HUES64 (cell line): ENCODE measurements around the gene ZBTB7B.

Source experiments
- H3K27ac ChIP-seq: 2 replicates; pipeline ENCODE4 v1.7.0; 2013; ENCODE audit warnings: low read depth, low read length, inconsistent platforms
- H3K27me3 ChIP-seq: 2 replicates; pipeline ENCODE4 v1.6.1; 2013; ENCODE audit warnings: mild to moderate bottlenecking, low read length; ENCODE audit not compliant: insufficient read depth
- H3K36me3 ChIP-seq: 2 replicates; pipeline ENCODE4 v1.6.1; 2013; ENCODE audit warnings: mild to moderate bottlenecking, low read length; ENCODE audit not compliant: insufficient read depth
- H3K4me1 ChIP-seq: 2 replicates; pipeline ENCODE4 v1.6.1; 2013; ENCODE audit warnings: mild to moderate bottlenecking, low read length, moderate library complexity; ENCODE audit not compliant: insufficient read depth
- H3K4me3 ChIP-seq: 2 replicates; pipeline ENCODE4 v1.5.1; 2013; ENCODE audit warnings: mild to moderate bottlenecking, low read length, moderate library complexity
- H3K9ac ChIP-seq: 2 replicates; pipeline ENCODE4 v1.6.1; 2013; ENCODE audit warnings: mild to moderate bottlenecking, low read depth, low read length
- H3K9me3 ChIP-seq: 2 replicates; pipeline ENCODE4 v1.6.1; 2013; ENCODE audit warnings: low read depth, low read length; ENCODE audit not compliant: insufficient read depth
- WGBS: fragments of 150-250, 120-280 bp; methylation state at CpG from one replicate; pipeline ENCODE4 v1.1.7; 2013; ENCODE audit warnings: missing lambda C conversion rate; 5-methylcytosine and 5-hydroxymethylcytosine counted together

ZBTB7B gene

GRCh38 chr1:155000411-155000725, 2.2 kb upstream of the ZBTB7B start:
- WGBS: 2% methylated on average over 7 of the region's 13 CpGs
- Histone ChIP-seq H3K27ac (peak overlapping the region; percentile 97), H3K9ac (peak overlapping the region; percentile 78), H3K27me3 (no peaks in the 10 kb centered on the region), H3K4me1 (peaks cover 13% of the 10 kb centered on the region), H3K36me3 (no peaks in the 10 kb centered on the region), H3K4me3 (peak overlapping the region; percentile 82), H3K9me3 (no peaks in the 10 kb centered on the region)

GRCh38 chr1:155000726-155001424, 1.7 kb upstream of the ZBTB7B start:
- Histone ChIP-seq H3K27me3 (no peaks in the 10 kb centered on the region), H3K4me3 (peak overlapping the region; percentile 82), H3K9ac (peak overlapping the region; percentile 84), H3K36me3 (no peaks in the 10 kb centered on the region), H3K4me1 (peaks cover 11% of the 10 kb centered on the region), H3K9me3 (no peaks in the 10 kb centered on the region), H3K27ac (peak overlapping the region; percentile 97)
- 1% methylated on average over 43 of the region's 43 CpGs for WGBS

GRCh38 chr1:155001425-155001674, 1.3 kb upstream of the ZBTB7B start:
- peaks cover 10% of the 10 kb centered on the region for H3K4me1 ChIP-seq
- H3K27ac ChIP-seq: peak overlapping the region; percentile 97
- H3K4me3 ChIP-seq: peak overlapping the region; percentile 82
- H3K27me3 ChIP-seq: no peaks in the 10 kb centered on the region
- under 1% methylated on average over 11 of the region's 11 CpGs for WGBS
- H3K9me3 ChIP-seq: no peaks in the 10 kb centered on the region
- H3K9ac ChIP-seq: peak overlapping the region; percentile 84
- H3K36me3 ChIP-seq: no peaks in the 10 kb centered on the region

- H3K4me1 ChIP-seq: peaks cover 10% of the 10 kb centered on the region
Measured at GRCh38 chr1:155001675-155002463, 733 bp upstream of the ZBTB7B start.

GRCh38 chr1:155003227-155003765, 694 bp downstream of the ZBTB7B start:
- H3K36me3 ChIP-seq: no peaks in the 10 kb centered on the region
- H3K4me3 ChIP-seq: peak overlapping the region; percentile 95
- H3K27me3 ChIP-seq: no peaks in the 10 kb centered on the region
- H3K9ac ChIP-seq: peak overlapping the region; percentile 73
- H3K27ac ChIP-seq: peak overlapping the region; percentile 65; the same call in 1 of the 2 replicates
- under 1% methylated on average over 37 of the region's 37 CpGs for WGBS
- H3K4me1 ChIP-seq: peaks cover 10% of the 10 kb centered on the region
- H3K9me3 ChIP-seq: no peaks in the 10 kb centered on the region

More at GRCh38 chr1:155001675-155002463, 733 bp upstream of the ZBTB7B start:
- Histone ChIP-seq H3K27me3 (no peaks in the 10 kb centered on the region), H3K4me3 (peak overlapping the region; percentile 82), H3K9ac (peak overlapping the region; percentile 84), H3K27ac (peak overlapping the region; percentile 97; the same call in 1 of the 2 replicates), H3K36me3 (no peaks in the 10 kb centered on the region), H3K9me3 (no peaks in the 10 kb centered on the region)
- under 1% methylated on average over 35 of the region's 38 CpGs for WGBS

GRCh38 chr1:155003766-155004351, 1.3 kb downstream of the ZBTB7B start:
- Histone ChIP-seq H3K27me3 (no peaks in the 10 kb centered on the region), H3K9me3 (no peaks in the 10 kb centered on the region), H3K9ac (peak overlapping the region; percentile 73), H3K27ac (peak overlapping the region; percentile 65; the same call in 1 of the 2 replicates), H3K36me3 (no peaks in the 10 kb centered on the region), H3K4me1 (peaks cover 16% of the 10 kb centered on the region), H3K4me3 (peak overlapping the region; percentile 95)
- 1% methylated on average over 22 of the region's 34 CpGs for WGBS

- peaks cover 18% of the 10 kb centered on the region for H3K4me1 ChIP-seq
- H3K27ac ChIP-seq: peak overlapping the region; percentile 65; the same call in 1 of the 2 replicates
- no peaks in the 10 kb centered on the region for H3K27me3 ChIP-seq
- H3K9ac ChIP-seq: peak overlapping the region; percentile 33; the same call in 1 of the 2 replicates
- 34% methylated on average over 5 of the region's 5 CpGs for WGBS
- no peaks in the 10 kb centered on the region for H3K36me3 ChIP-seq
- H3K4me3 ChIP-seq: peak overlapping the region; percentile 95
- H3K9me3 ChIP-seq: no peaks in the 10 kb centered on the region
Measured at GRCh38 chr1:155004352-155005075, 1.9 kb downstream of the ZBTB7B start.

- no peaks in the 10 kb centered on the region for H3K36me3 ChIP-seq
- 73% methylated on average over 12 of the region's 17 CpGs for WGBS
- H3K4me3 ChIP-seq: no peak overlapping the region
- H3K9me3 ChIP-seq: no peaks in the 10 kb centered on the region
- no peaks in the 10 kb centered on the region for H3K27me3 ChIP-seq
- peak overlapping the region; percentile 65; the same call in 1 of the 2 replicates for H3K27ac ChIP-seq
- H3K4me1 ChIP-seq: peaks cover 16% of the 10 kb centered on the region
- H3K9ac ChIP-seq: peak overlapping the region; percentile 33; the same call in 1 of the 2 replicates
Measured at GRCh38 chr1:155005076-155006011, 2.7 kb downstream of the ZBTB7B start.

GRCh38 chr1:155006601-155007101, 4.0 kb downstream of the ZBTB7B start:
- Histone ChIP-seq H3K27me3 (no peaks in the 10 kb centered on the region), H3K4me1 (peaks cover 16% of the 10 kb centered on the region), H3K9ac (no peak overlapping the region), H3K4me3 (no peak overlapping the region), H3K36me3 (no peaks in the 10 kb centered on the region), H3K9me3 (no peaks in the 10 kb centered on the region), H3K27ac (no peak overlapping the region)
- WGBS: 78% methylated on average over 2 of the region's 2 CpGs
